H4 (cell line): ENCODE data around the gene PKN2. TPM values are rescaled to one million over a fixed set of nuclear protein-coding genes. Genes with fewer than 3 reads are reported as not detected.

Experiments
- DNase-seq: peaks from one replicate; pipeline ENCODE4 v3.0.0-alpha.2; 2015; ENCODE audit warnings: low spot score
- total RNA-seq: library from RNA; depleted of rRNA; stranded (reverse); fragments of >200 nt; shearing (Covaris generic); gene quantifications from 2 replicates; pipeline ENCODE4 v1.2.3, GENCODE V29; 2014

PKN2 gene
- total RNA-seq, 1 experiment from 2014 or later = 14.8 TPM

DNA sequence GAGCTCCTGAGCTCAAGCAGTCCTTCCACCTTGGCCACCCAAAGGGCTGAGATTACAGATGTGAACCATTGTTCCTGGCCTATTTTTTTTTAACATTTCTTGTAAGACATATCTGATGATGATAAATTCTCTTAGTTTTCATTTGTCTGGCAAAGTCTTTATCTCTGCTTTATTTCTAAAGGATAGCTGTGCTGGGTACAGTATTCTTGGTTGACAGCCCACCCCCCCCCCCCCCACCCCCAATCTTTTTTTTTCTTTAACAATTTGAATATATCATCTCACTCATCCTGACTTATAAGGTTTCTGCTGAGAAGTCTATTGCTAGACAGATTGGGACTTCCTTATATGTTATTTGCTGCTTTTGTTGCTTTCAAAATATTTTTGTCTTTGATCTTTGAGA is 51.3 kb downstream of the PKN2 start:
- no peak for DNase-seq

DNA sequence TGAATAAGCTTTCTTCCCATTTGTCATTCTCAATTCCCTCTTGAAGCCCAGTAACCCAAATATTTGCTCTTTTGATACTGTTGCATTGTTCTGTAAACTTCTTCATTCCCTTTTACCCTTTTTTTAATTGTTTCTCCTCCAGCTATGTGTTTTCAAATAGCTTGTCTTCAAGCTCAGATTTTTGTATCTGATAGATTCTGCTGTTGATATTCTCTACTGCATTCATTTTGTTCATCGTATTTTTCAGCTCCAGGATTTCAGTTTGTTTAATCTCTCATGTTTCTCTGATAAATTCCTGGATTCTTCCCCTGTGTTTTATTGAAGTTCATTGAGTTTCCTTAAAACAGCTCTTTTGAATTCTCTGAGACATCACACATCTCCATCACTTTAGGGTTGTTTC is 51.8 kb downstream of the PKN2 start:
- no peak for DNase-seq

DNA sequence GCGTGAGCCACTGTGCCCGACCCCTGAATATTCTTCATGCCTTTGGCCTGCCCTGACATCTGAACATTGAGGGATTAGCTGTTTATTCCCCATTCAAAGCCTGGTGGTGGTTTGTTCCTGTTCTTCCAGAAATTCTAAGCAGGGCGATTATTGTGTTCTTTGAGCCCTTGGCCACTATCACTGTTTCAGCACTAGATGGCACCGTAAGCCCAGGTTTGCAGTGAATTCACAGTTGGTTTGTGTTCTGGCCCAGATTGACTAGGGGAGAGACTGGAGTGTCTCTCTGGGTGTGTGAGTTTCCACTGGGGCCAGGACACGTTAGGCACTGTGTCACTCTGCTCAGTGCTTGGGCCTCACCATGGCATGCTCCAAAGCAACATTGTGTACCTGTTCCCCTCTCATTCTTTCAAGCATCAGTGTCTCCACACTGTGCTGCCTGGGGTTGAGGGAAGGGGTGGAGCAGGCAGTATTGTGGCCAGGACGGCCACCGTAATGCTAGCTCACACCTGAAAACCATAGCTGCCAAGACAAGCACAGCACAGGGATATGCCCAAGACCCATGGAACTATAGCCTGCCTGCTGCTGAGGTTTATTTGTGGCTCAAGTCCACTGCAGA is 52.7 kb downstream of the PKN2 start:
- peak; percentile 9 for DNase-seq

DNA sequence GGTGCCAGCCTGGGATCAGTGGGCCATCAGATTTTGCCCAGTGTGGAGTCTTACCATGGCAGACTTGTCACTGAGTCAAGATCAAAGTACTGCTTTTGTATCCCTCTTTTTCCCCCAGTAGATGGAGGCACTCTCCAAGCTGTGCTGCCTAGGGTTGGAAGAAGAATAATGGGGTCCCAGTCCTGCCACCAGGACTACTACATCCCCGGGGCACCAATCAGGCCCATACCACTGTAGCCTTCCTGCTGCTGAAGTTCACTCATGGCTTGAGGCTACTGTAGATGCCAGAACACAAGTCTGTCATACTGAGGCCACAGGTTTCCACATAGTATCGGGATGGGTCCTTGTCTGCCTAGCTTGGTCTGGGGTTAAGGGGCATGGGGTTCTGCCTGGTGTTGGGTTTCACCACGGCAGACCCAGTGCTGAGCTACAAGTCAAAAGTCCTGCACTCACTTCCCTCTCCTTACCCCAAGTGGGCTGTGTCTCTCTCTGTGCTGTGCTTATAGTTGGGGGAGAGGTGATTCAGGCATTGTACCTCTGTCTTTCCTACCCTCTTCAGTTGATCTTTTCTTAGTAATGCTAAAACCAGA is 53.4 kb downstream of the PKN2 start:
- no peak for DNase-seq

DNA sequence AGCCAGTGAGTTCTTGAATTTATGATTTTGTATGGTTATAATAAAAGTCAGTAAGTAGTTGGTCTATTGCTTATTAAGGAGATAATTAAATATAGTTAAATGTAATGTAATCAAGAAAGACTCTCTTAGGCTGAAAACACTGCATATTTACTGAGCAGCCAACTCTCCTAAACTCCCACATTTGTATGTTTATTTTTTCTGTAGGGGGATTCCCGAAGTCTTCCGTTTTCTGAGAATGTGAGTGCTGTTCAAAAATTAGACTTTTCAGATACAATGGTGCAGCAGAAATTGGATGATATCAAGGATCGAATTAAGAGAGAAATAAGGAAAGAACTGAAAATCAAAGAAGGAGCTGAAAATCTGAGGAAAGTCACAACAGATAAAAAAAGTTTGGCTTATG is 56.7 kb downstream of the PKN2 start:
- no peak for DNase-seq

DNA sequence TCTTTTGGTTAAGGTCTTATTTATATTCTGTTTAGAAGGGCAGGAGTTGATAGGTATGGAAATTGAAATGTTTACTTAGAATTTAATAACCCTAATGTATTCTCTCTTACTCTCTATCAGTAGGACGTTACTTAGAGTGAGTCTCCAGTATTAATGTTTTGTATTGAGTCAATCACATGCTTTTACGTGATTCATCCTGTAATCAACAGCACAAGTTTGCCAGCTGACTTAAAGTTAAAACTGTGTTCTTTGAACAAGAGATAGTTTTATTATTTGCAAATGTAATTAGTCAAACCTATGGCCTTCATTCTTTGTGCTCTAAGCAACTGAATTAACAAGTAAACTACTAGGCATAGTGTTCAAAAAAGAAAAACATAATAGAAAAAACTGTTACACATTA is 57.3 kb downstream of the PKN2 start:
- DNase-seq = no peak

DNA sequence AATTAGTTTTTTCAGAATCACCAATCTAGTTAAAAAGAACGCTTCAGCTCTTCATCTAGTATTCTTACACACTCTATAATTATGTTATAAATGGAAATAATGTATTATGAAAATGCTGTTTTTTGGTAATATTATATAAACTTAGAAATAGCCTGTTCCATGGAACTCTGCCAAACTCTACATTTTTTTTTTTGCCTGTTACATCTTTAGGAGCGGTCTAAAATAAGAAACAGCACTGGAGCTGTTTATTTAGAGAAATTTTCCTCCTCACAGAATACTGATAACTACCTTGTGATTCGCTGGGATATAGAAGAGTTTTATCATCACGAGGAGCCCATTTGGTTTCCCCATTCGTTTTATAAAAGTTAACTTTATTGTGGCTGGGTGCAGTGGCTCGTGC is 58.5 kb downstream of the PKN2 start:
- no peak for DNase-seq

DNA sequence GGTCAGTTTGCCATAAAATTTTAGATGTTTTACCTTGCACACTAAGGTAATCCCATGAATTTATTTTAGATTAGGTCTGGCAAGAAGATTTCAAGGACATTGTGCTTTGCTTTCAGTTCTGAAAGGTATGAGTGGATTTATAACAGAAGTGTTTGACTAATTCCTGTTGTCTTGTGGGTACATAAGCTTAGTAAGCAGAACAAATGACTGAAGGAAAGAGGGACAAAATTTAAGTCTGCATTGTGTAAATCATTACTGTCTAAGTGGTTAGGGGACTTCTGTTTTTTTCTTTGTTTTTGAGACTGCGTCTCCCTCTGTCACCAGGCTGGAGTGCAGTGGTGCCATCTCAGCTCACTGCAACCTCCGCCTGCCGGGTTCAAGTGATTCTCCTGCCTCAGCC is 60.1 kb downstream of the PKN2 start:
- no peak for DNase-seq

DNA sequence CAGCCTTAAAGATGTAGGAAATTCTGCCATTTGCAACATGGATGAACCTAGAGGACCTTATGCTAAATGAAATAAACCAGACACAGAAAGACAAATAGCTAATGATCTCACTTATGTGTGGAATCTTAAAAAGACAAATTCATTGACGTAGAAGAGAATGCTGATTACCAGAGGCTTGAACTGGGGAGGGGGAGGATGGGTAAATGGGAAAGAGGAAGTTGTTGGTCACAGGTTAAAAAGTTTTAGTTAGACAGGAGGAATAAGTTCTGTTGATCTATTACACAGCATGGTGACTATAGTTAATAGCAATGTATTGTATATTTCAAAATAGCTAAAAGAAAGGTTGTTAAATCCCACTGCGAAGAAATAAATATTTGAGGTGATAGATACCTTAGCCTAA is 62.8 kb downstream of the PKN2 start:
- no peak for DNase-seq

DNA sequence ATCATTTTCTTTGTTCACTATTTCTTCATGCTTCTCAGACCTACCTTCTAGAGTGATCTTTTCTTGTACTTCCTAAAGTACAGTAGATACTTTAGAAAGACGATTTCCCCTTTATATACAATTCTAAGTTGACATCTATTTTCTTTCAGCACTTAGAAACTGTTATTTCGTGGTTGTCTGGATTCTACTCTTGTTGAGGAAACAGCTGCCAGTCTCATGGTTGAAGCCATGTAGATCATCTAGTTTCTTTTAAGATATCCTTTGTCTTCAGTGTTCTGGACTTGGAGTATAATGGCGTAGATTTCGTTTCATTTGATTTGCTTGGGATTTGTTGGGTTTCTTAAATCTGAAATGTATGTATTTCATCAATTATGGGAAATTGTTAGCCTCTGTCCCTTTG is 67.6 kb downstream of the PKN2 start:
- no peak for DNase-seq

DNA sequence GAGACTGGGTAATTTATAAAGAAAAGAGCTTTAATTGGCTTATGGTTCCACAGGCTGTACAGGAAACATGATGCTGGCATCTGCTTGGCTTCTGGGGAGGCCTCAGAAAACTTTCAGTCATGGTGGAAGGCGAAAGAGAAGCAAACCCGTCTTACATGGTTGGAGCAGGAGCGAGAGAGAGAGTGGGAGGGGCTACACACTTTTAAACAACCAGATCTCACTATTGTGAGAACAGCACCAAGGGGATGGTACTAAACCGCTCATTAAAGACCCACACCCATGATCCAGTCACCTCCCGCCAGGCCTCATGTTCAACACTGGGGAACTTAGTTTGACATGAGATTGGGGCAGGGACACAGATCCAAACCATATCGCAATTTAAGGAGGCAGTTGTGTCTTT is 69.4 kb downstream of the PKN2 start:
- no peak for DNase-seq

DNA sequence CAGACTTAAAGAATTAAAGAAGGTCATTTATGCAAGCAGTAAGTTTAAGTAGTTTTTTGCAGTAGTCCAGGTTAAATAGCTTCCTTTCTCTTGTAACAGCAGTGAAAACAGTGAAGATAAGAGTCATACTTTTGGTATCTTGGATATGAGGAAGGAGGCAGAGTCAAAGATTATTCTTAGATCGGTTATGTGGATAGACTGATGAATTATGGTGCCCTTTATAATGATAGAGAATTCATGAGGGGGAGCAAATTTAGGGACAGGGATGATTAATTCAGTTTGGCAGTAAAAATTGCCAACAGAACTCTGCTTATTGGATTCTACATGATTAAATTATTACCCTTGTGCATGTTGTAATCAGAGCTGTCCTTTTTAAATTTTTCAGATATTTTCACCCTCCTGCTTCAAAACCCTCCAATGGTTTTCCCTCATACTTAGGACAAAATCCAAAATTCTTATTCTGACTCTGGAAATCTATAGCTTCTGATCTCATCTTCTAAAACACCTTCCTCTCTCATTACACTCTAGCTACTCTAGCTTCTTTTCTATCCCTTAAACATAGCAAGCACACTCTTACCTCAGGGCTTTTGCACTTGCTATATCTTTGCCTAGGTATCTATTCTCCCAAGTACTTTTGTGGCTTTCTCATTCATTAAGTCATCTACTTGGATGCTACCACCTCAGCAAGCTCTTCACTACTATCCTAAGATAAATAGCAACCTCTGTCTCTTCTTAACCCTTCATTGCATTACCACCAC is 79.8 kb downstream of the PKN2 start:
- no peak for DNase-seq

DNA sequence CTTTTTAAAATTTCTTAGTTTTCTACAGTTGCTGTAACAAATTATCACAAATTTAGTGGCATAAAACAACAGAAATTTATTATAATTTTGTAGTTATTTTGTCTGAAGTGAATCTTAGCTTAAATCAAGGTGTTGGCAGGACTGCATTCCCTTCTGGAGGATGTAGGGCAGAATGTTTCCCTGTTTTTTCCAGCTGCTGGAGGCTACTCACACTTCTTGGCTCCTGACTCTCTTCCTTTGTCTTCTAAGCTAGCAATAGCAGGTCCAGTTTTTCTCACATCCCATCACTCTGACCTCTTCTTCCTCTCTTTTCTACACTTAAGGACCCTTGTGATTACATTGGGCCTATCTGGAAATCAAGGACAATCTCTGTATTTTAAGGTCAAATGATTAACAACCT is 84.1 kb downstream of the PKN2 start:
- no peak for DNase-seq

DNA sequence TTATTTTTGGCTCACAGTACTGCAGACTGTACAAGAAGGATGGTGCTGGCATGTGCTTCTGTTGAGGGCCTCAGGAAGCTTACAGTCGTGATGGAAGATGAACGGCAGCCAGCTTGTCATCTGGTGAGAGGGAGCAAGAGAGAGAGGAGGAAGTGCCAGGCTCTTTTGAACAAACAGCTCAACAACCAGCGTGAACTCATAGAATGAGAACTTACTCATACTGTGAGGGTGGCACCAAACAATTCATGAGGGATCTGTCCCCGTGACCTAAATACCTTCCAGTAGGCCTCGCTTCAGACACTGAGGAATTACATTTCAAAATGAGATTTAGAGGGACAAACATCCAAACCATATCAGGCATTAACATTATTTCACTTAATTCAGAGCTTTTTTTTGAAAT is 84.7 kb downstream of the PKN2 start:
- DNase-seq = no peak

DNA sequence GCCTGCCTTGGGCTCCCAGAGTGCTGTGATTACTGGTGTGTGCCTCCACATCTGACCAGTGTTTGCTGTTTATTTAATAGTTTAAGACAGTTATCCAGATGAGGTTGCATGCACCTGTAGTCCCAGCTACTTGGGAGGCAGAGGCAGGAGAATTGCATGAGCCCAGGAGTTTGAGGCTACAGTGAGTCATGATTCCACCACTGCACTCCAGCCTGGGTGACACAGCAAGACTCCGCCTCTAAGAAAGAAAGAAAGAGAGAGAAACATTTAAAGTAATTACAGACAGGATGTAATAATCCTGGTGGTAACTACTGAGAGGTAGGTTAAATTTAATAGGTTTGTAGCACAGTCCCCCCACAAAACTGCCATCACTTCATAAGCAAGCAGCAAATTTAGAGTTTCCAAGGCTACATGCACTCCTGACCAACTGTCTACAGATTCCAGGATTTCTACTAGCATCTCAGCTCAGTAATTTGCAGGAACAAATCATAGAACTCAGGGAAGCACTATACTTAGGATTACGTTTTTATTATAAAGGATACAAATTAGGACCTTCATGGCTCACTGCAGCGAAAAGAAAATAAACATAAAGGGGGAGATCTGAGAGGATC is 89.6 kb downstream of the PKN2 start:
- peak; percentile 74 for DNase-seq

DNA sequence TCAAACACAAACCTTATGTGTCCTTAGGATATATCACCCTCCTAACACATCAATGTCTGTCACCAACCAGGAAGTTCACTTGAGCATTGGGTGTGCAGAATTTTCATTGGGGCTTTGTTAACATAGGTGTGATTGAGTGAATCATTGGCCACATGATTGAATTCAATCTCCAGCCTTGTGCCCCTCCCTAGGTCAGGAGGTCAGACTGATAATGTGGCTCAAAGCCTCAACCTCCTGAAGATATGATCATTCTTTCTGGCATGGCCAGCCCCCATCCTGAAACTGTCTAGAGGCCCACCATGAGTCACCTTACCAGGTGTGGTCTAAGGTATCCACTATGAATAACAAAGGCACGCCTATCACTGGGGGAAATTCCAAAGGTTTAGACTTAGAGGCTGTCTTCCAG is 90.1 kb downstream of the PKN2 start:
- peak; percentile 1 for DNase-seq

DNA sequence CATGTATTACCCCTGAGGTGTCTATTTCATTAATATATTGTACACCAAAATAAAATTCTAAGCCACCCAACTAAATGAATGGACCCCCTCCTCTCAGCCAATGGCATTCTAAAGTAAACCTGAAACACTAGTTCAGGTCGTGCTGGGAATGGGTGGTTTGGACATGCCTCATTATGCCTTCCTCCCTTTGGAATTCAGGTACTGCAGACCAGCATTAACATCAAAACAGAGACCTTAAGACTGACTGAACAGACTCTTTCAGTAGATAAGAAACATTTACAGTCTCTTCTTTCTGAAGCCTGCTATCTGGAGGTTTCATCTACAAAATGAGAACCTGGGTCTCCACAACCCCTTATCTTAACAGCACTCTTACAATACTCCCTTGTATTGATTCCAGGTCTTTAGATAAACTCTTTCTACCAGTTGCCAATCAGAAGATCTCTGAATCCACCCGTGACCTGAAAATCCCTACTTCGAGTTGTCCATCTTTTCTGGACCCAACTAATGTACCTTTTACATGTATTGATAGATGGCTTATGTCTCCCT is 93.6 kb downstream of the PKN2 start:
- DNase-seq = no peak

DNA sequence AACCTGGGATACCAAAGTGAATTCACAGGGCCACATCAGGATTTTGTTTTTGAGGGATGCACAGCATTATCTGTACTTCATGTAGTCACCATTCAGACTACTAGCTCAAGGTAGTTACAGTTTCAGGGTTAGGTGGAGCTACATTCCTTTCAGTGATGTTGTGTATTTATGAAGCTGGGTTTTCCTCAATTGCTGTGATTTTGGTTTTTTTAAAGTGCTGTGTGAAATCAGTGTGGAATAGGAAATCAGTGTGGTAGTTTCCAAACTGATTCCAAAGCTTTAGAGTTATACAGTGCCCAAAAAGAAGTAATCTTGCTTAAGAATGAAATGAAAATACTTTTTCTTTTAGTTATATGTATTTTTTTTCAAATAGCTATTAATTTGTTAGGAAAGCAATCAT is 95.8 kb downstream of the PKN2 start:
- no peak for DNase-seq

DNA sequence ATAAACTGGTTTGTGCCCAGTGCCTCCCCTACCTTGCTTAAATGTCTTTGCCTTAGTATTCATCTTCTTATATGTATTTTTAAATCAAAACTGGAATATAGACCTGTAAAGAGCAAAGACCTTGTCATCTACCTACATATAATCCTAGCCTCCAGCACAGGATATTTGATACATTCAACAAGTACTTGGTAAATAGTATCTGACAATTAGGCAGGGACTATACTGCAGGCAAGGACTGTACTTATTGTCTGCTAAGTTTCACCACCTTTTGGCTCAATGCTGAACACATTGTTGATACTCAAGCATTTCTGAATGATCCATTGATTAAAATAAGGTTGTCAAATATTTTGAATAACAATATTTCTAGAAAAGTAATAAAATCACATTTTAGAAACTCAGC is 96.4 kb downstream of the PKN2 start:
- no peak for DNase-seq

DNA sequence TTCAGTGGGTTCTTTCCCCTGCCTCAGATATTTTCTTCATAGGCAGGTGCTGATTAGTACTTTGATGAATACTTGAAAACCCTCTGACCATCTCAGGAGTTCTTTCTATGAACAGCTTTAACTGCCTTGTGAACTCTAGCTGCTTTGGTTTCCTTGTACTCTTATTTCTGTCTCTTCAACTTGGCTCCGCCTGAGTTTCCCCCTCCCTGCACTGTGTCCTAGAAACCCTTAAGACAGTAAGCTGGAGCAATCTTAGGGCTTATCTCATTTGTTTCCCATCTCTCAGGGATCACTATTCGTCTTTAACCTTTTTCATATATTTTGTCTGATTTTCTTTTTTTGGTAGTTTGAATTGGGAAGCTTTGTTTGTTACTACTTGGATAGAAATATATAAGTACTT is 99.1 kb downstream of the PKN2 start:
- DNase-seq = no peak

DNA sequence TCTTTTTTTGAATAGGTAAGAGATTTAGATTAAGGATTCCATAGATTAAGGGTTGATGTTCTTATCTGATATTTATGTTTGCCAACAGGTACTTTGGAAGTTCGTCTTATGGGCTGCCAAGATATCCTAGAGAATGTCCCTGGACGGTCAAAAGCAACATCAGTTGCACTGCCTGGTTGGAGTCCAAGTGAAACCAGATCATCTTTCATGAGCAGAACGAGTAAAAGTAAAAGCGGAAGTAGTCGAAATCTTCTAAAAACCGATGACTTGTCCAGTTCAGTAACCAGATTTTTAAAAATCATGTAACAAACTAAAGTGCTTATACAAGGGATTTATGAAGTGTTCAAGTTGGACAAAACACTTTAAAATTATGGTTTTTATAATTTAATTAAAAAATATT is 100.5 kb downstream of the PKN2 start:
- DNase-seq = no peak

DNA sequence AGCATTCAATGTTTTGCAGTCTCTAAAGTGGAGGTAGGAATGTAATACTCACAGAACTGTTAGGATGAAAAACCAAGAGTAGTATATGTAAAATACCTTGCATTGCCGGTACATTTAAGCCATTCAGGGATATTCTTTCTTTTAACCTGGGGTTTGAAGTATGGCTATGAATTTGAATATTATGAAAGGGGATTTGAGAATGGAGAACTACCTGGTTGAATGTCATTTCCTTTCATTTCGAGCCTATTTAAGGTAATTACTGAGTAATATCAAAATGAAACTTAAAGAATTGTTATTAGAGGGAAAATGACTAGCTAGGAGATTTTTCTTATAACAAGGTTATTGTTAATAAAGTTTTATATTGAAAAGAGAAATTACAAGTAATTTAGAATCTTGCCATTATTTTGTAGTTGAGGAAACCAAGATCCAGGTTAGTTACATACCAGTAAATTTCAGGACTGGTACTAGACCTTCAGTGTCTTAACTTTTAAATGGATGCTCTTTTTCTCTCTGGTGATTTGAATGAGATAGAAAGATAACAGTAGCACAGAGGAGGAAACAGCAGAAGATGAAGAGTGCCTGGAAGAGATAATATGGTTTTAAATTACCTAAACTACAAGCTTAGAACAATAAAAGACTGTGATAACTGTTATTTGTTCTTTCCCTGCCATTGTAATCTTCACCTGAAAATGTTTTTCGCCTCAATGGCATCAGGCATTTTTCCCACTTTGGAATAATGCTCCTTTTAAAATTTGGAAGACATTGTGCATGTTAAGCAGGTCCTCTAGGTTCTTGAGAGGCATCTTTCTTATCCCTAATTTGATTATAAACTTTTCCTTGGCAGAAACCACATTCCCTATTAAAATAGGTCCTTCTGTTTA is 103.2 kb downstream of the PKN2 start:
- DNase-seq = no peak
